HEK293T (cell line): Measurements from ENCODE around the gene ARRDC1.

Experiments used
- CTCF ChIA-PET: fragments of 350-600 bp; formaldehyde crosslinking; extraction: SDS; loops from one replicate; lab custom pipeline; 2021; ENCODE audit warnings: antibody characterized with exemption, inconsistent platforms; lab: Yijun Ruan, JAX
- POLR2A ChIA-PET: fragments of 350-600 bp; formaldehyde crosslinking; extraction: SDS; loops from one replicate; lab custom pipeline; 2020; ENCODE audit warnings: antibody characterized with exemption, inconsistent platforms; lab: Yijun Ruan, JAX
- DNase-seq: peaks from one replicate; pipeline ENCODE4 v3.0.0; 2012; ENCODE audit warnings: mixed read lengths; ENCODE audit errors: extremely low spot score
- ARNT ChIP-seq: fragments of 450-650 bp; IDR thresholded peaks from 2 replicates; pipeline ENCODE4 v1.6.1; 2017; ENCODE audit warnings: mild to moderate bottlenecking
- BHLHE40 ChIP-seq: fragments of 450-650 bp; IDR thresholded peaks from 2 replicates; pipeline ENCODE4 v1.6.1; 2016; ENCODE audit warnings: mild to moderate bottlenecking, moderate library complexity, borderline replicate concordance
- CTBP1 ChIP-seq: fragments of 450-650 bp; IDR thresholded peaks from 2 replicates; pipeline ENCODE4 v1.6.1; 2016; ENCODE audit warnings: borderline replicate concordance
- ELF4 ChIP-seq: fragments of 450-650 bp; IDR thresholded peaks from 2 replicates; pipeline ENCODE4 v1.6.1; 2017; ENCODE audit warnings: antibody characterized with exemption
- FOXA1 ChIP-seq: fragments of 450-650 bp; IDR thresholded peaks from 2 replicates; pipeline ENCODE4 v1.6.1; 2016; ENCODE audit warnings: mild to moderate bottlenecking
- FOXK2 ChIP-seq: fragments of 450-650 bp; IDR thresholded peaks from 2 replicates; pipeline ENCODE4 v1.6.1; 2016; ENCODE audit warnings: mild to moderate bottlenecking
- FOXM1 ChIP-seq: fragments of 450-650 bp; IDR thresholded peaks from 2 replicates; pipeline ENCODE4 v1.6.1; 2017; ENCODE audit warnings: mild to moderate bottlenecking, borderline replicate concordance
- HDGF ChIP-seq: fragments of 450-650 bp; IDR thresholded peaks from 2 replicates; pipeline ENCODE4 v1.6.1; 2017; ENCODE audit warnings: antibody characterized with exemption, borderline replicate concordance
- L3MBTL2 ChIP-seq: fragments of 450-650 bp; conservative IDR thresholded peaks from 2 replicates; pipeline ENCODE4 v1.6.1; 2016; ENCODE audit warnings: mild to moderate bottlenecking
- LEF1 ChIP-seq: fragments of 450-650 bp; IDR thresholded peaks from 2 replicates; pipeline ENCODE4 v1.6.1; 2017; ENCODE audit warnings: mild to moderate bottlenecking, borderline replicate concordance
- NFRKB ChIP-seq: fragments of 450-650 bp; IDR thresholded peaks from 2 replicates; pipeline ENCODE4 v1.6.1; 2016; ENCODE audit warnings: mild to moderate bottlenecking, moderate library complexity
- PKNOX1 ChIP-seq: fragments of 450-650 bp; IDR thresholded peaks from 2 replicates; pipeline ENCODE4 v1.6.1; 2016
- SP1 ChIP-seq: fragments of 450-650 bp; IDR thresholded peaks from 2 replicates; pipeline ENCODE4 v1.6.1; 2017
- SUZ12 ChIP-seq: fragments of 450-650 bp; IDR thresholded peaks from 2 replicates; pipeline ENCODE4 v1.6.1; 2016; ENCODE audit warnings: mild to moderate bottlenecking
- TARDBP ChIP-seq: fragments of 450-650 bp; IDR thresholded peaks from 2 replicates; pipeline ENCODE4 v1.6.1; 2016
- ZNF384 ChIP-seq: fragments of 450-650 bp; IDR thresholded peaks from 2 replicates; pipeline ENCODE4 v1.6.1; 2016

Gene ARRDC1

DNA sequence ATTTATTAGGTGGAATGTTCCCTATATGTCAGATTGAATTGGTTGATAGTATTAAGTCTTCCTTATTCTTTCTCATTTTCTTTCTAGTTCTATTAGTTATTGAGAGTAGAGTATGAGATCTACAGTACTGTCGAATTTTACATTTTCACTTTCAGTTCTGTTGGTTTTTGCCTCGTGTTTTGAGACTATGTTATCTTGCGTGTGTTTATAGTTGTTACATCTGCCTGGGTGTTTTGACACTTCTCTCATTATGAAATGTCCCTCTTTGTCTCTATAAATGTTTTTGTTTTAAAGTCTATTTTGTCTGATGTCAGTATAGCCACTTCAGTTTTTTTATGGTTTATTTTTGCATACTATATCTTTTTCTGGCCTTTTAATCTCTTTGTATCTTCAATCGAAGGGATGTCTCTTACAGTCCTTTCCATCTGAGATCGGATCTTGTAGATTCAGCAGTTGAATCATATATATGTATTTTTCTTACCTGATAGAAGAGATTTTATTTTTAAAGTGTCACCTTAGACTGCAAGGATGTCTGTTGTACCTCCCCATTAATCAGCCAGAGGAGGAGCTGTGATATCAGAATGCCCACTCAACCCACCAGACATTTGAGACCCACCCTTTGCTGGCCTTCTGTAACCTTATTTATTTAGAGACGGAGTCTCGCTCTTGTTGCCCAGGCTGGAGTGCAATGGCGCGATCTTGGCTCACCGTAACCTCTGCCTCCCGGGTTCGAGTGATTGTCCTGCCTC, 34.0 kb downstream of the ARRDC1 start:
- no peak for DNase-seq
- ChIA-PET CTCF (no interaction called here), POLR2A (no interaction called here)
- TF ChIP-seq BHLHE40 (no peak), LEF1 (no peak), HDGF (no peak), TARDBP (no peak), SP1 (no peak)

DNA sequence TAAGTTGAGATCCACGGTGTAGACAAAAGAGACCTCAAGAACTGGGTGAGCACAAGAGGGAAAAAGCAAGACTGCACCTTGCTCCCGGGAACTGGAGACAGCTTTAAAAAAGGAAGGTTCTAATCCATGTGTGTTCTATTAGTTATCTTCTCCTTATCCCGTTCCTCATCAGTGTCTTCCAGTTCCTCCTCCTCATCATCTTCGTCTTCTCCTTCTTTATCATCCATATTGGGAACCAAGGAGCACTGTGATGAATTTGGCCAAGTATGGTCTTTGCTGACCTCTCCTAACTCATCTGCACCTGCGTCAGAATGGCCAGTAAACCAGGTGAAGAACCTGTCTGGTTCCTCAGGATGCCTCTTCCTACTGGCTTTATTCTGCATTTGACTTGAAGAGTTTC, 35.4 kb downstream of the ARRDC1 start:
- POLR2A ChIA-PET: no interaction called here
- TF ChIP-seq CTBP1: no peak
- no peak for TF ChIP-seq ARNT
- TF ChIP-seq SUZ12: no peak
- TF ChIP-seq BHLHE40: no peak
- CTCF ChIA-PET: no interaction called here
- no peak for DNase-seq

DNA sequence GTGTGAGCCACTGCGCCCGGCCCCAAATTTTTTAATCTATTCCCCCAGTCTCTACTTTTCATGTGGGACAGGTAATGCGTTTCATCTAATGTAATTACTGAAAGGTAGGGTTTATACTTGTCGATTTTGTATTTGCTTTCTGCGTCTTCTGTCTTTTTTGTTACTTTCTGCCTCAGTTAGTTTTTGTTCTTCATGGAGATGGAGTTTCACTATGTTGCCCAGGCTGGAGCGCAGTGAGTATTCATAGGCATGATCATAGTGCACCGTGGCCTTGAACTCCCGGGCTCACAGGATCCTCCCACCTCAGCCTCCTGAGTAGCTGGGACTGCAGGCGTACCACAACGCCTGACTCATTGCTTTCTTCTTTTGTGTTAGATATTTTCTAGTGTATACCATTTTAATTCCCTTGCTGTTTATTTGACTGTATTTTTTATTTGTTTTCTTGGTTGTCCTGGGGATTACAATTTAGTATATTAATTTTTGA, 36.7 kb downstream of the ARRDC1 start:
- TF ChIP-seq SUZ12 (no peak), ZNF384 (no peak), TARDBP (no peak), LEF1 (no peak), FOXA1 (no peak), FOXM1 (no peak), L3MBTL2 (no peak), HDGF (no peak), BHLHE40 (no peak), SP1 (no peak), PKNOX1 (no peak), ELF4 (no peak), NFRKB (no peak)
- DNase-seq: no peak
- POLR2A ChIA-PET: no interaction called here
- CTCF ChIA-PET: no interaction called here

- POLR2A ChIA-PET: no interaction called here
- CTCF ChIA-PET: no interaction called here
- DNase-seq: no peak
- TF ChIP-seq FOXA1 (no peak), SP1 (no peak), LEF1 (no peak), HDGF (no peak), CTBP1 (no peak), L3MBTL2 (no peak), FOXK2 (no peak), ELF4 (no peak), TARDBP (no peak), BHLHE40 (no peak), FOXM1 (no peak), ARNT (no peak), ZNF384 (no peak), SUZ12 (no peak), NFRKB (no peak), PKNOX1 (no peak)
Measured at GRCh38 chr9:137642892-137643291, 37.4 kb downstream of the ARRDC1 start.

GRCh38 chr9:137643921-137644320, 38.4 kb downstream of the ARRDC1 start:
- no peak for DNase-seq
- POLR2A ChIA-PET: interaction anchor here (0.5 kb wide), 1 partner anchor 24 kb away, joined by 4 read pairs; no protein-coding TSS in a partner anchor
- TF ChIP-seq TARDBP (no peak), SUZ12 (no peak), SP1 (no peak), HDGF (no peak)
- CTCF ChIA-PET: no interaction called here

GRCh38 chr9:137645211-137645610, 39.7 kb downstream of the ARRDC1 start:
- DNase-seq: no peak
- TF ChIP-seq L3MBTL2 (0 out of 2 replicates have a peak, but pooled peaks have one; percentile 22), ELF4 (no peak)
- ChIA-PET POLR2A (no interaction called here), CTCF (no interaction called here)

DNA sequence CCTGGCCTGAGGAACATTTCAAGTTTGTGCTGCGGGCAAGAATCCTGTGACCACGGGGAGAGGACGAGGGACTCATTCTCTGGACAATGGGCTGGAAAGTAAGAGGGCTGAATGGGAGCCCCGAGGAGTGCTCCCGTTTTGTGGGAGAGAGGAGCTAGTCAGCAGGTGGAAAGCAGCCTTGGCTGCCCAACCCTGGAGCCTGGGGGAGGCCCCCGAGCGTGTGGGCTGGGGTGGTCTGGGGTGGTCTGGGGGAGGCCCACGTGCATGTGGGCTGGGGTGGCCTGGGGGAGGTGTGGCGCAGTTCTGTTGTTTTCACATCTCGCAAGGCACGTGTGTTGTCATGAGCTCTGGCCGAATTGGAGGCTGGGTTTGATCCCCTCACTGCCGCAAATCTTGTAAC, 40.9 kb downstream of the ARRDC1 start:
- TF ChIP-seq FOXA1 (no peak), ELF4 (no peak), CTBP1 (no peak), LEF1 (no peak), FOXK2 (no peak), SUZ12 (no peak), L3MBTL2 (no peak), PKNOX1 (no peak), FOXM1 (no peak), BHLHE40 (no peak), ZNF384 (no peak), HDGF (no peak), ARNT (no peak), SP1 (no peak), TARDBP (no peak), NFRKB (no peak)
- POLR2A ChIA-PET: no interaction called here
- CTCF ChIA-PET: no interaction called here
- no peak for DNase-seq
